DND-41 (cell line): Measurements from ENCODE around the gene GOLGA7B.

Experiments
- EZH2 ChIP-seq: IDR thresholded peaks from 3 replicates; pipeline ENCODE4 v1.6.1; 2012; ENCODE audit warnings: borderline replicate concordance, low read depth, mild to moderate bottlenecking, moderate library complexity, low read length, inconsistent platforms; ENCODE audit not compliant: severe bottlenecking
- TF ChIP-seq, protein P1 (sequence below): IDR thresholded peaks from 2 replicates; pipeline ENCODE4 v1.5.1; 2012; ENCODE audit warnings: borderline replicate concordance, low read length, moderate library complexity, mild to moderate bottlenecking; ENCODE audit not compliant: poor library complexity, severe bottlenecking; ENCODE audit errors: extremely low read depth

DNA sequence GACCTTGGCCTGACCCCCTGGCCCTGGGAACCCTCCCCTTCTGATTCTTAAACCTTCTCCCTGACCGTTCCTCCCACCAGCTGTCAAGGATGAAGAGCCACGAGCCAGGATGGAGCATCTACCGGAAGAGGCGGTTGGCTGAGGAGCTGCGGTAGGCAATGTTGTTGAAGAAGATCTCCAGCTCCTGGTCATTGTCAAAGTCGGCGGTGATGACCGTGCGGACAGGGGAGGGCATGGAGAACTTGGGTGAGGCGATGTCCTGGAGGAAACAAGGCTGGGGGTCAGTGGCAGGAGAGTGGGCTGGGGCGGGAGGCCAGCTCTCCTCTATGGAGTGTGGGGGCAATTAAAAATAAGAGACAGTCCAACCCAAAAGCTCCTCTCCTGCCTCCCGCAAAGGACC, 51.7 kb downstream of the GOLGA7B start:
- TF ChIP-seq, protein P1, sequence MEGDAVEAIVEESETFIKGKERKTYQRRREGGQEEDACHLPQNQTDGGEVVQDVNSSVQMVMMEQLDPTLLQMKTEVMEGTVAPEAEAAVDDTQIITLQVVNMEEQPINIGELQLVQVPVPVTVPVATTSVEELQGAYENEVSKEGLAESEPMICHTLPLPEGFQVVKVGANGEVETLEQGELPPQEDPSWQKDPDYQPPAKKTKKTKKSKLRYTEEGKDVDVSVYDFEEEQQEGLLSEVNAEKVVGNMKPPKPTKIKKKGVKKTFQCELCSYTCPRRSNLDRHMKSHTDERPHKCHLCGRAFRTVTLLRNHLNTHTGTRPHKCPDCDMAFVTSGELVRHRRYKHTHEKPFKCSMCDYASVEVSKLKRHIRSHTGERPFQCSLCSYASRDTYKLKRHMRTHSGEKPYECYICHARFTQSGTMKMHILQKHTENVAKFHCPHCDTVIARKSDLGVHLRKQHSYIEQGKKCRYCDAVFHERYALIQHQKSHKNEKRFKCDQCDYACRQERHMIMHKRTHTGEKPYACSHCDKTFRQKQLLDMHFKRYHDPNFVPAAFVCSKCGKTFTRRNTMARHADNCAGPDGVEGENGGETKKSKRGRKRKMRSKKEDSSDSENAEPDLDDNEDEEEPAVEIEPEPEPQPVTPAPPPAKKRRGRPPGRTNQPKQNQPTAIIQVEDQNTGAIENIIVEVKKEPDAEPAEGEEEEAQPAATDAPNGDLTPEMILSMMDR = no peak
- no peak for TF ChIP-seq EZH2
